ENCODE data around the gene DISP3. TPM values are rescaled to one million over a fixed set of nuclear protein-coding genes. Genes with fewer than 3 reads are reported as not detected.

The DISP3 gene
- total RNA-seq, 1 donor from 2014 or later, result 0.17 TPM

DNA sequence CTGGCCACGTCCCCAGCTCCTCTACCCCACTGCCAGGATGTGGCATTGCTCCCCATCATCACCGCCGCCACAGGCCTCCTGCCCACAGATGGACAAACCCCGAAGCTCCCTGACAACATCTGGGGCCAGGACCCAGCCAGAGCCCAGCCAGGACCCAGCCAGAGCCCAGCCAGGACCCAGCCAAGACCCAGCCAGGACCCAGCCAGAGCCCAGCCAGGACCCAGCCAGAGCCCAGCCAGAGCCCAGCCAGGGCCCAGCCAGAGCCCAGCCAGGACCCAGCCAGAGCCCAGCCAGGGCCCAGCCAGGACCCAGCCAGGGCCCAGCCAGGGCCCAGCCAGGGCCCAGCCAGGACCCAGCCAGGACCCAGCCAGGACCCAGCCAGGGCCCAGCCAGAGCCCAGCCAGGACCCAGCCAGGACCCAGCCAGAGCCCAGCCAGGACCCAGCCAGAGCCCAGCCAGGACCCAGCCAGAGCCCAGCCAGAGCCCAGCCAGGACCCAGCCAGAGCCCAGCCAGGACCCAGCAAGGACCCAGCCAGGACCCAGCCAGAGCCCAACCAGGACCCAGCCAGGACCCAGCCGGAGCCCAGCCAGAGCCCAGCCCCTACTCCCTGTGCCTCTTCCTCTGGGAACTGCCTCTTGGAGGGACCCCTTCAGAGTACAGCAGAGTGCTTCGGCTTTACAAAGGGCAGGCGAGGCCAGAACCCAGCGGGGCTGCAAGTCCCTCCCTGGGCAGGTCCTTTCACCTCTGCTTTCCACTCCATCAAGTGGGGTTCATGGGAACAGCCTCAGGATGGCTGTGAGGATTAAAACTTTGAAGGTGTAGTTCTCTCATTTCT lies 43.7 kb downstream of the DISP3 start:
- TF ChIP-seq, protein P1, sequence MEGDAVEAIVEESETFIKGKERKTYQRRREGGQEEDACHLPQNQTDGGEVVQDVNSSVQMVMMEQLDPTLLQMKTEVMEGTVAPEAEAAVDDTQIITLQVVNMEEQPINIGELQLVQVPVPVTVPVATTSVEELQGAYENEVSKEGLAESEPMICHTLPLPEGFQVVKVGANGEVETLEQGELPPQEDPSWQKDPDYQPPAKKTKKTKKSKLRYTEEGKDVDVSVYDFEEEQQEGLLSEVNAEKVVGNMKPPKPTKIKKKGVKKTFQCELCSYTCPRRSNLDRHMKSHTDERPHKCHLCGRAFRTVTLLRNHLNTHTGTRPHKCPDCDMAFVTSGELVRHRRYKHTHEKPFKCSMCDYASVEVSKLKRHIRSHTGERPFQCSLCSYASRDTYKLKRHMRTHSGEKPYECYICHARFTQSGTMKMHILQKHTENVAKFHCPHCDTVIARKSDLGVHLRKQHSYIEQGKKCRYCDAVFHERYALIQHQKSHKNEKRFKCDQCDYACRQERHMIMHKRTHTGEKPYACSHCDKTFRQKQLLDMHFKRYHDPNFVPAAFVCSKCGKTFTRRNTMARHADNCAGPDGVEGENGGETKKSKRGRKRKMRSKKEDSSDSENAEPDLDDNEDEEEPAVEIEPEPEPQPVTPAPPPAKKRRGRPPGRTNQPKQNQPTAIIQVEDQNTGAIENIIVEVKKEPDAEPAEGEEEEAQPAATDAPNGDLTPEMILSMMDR (IDR thresholded peaks at IDR 0.05; ENCODE audit: insufficient read depth, low read length, poor library complexity, severe bottlenecking), result no peak
- DNase-seq (ENCODE audit: low read depth), result no peak
- H3K4me3 ChIP-seq (ENCODE audit: low read depth, low read length), result no peak overlapping the region
- H3K36me3 ChIP-seq (ENCODE audit: control insufficient read depth, insufficient read depth, low read length), result no peaks in the 10 kb centered on the region
- no peaks in the 10 kb centered on the region for H3K27me3 ChIP-seq (ENCODE audit: control insufficient read depth, insufficient read depth, low read length)

GRCh38 chr1:11523261-11523660 lies 44.3 kb downstream of the DISP3 start:
- H3K36me3 ChIP-seq (ENCODE audit: control insufficient read depth, insufficient read depth, low read length), result no peaks in the 10 kb centered on the region
- TF ChIP-seq, protein P1 (IDR thresholded peaks at IDR 0.05; ENCODE audit: insufficient read depth, low read length, poor library complexity, severe bottlenecking), result no peak
- no peak overlapping the region for H3K4me3 ChIP-seq (ENCODE audit: low read depth, low read length)
- no peaks in the 10 kb centered on the region for H3K27me3 ChIP-seq (ENCODE audit: control insufficient read depth, insufficient read depth, low read length)
- DNase-seq (ENCODE audit: low read depth), result no peak

DNA sequence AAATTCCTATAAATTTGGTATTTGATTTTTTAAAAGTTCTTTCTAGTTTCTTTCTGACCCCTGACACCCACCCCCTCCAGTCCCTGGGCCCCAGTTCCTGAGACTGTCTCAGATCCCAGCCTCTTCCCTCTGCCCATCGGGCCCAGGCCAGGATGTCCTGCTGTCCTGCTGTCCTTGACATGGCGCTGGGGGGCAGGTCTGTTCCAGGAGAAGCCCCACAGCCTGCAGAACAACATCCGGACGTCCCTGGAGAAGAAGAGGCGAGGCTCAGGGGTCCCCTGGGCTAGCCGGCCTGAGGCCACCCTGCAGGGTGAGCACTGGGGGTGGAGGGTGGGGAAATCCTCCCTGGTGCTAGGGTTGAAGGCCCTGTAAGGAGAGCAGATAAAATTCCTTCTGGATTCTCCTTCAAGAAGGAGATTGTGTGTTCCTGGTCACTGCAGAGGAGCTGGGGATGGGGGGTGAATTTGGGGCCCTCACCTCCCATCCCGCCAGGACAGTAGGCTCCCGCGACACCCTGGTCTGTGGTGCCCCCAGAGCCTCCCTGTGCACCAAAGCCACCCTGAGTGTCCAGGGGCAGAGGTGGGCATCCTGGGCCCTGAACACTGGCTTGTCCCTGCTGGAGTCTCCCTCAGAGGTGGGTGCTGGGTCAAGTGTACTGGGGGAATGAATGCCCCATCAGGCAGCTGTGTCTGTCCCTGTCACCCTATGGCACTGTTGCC lies 45.0 kb downstream of the DISP3 start:
- TF ChIP-seq, protein P1 (IDR thresholded peaks at IDR 0.05; ENCODE audit: insufficient read depth, low read length, poor library complexity, severe bottlenecking), result no peak
- no peaks in the 10 kb centered on the region for H3K36me3 ChIP-seq (ENCODE audit: control insufficient read depth, insufficient read depth, low read length)
- H3K4me3 ChIP-seq (ENCODE audit: low read depth, low read length), result no peak overlapping the region
- no peaks in the 10 kb centered on the region for H3K27me3 ChIP-seq (ENCODE audit: control insufficient read depth, insufficient read depth, low read length)
- DNase-seq (ENCODE audit: low read depth), result no peak

DNA sequence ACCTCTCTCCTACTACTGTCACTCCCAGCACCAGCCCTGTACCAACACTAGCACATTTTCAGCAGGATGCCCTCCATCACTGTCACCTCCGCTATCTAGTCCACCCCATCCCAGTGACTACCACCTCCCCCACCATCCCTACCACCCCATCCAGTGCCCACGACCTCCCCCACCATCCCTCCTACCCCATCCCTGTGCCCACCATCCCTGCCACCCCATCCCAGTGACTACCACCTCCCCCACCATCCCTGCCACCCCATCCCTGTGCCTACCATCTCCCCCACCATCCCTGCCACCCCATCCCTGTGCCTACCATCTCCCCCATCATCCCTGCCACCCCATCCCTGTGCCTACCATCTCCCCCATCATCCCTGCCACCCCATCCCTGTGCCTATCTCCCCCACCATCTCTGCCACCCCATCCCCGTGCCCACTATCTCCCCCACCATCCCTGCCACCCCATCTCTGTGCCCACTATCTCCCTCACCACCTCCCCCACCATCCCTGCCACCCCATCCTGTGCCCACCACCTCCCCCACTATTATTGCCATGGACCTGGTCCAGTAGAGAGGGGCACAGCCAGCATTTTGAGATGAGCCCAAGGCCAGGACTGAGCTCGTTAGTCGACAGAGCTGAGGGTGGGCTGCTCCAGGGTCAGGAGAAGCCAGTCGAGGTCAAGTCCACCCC lies 45.7 kb downstream of the DISP3 start:
- TF ChIP-seq, protein P1 (IDR thresholded peaks at IDR 0.05; ENCODE audit: insufficient read depth, low read length, poor library complexity, severe bottlenecking), result no peak
- DNase-seq (ENCODE audit: low read depth), result no peak
- no peaks in the 10 kb centered on the region for H3K36me3 ChIP-seq (ENCODE audit: control insufficient read depth, insufficient read depth, low read length)
- no peaks in the 10 kb centered on the region for H3K27me3 ChIP-seq (ENCODE audit: control insufficient read depth, insufficient read depth, low read length)
- H3K4me3 ChIP-seq (ENCODE audit: low read depth, low read length), result no peak overlapping the region

- no peak overlapping the region for H3K4me3 ChIP-seq (ENCODE audit: low read depth, low read length)
- TF ChIP-seq, protein P1 (IDR thresholded peaks at IDR 0.05; ENCODE audit: insufficient read depth, low read length, poor library complexity, severe bottlenecking), result no peak
- no peaks in the 10 kb centered on the region for H3K27me3 ChIP-seq (ENCODE audit: control insufficient read depth, insufficient read depth, low read length)
- no peaks in the 10 kb centered on the region for H3K36me3 ChIP-seq (ENCODE audit: control insufficient read depth, insufficient read depth, low read length)
- DNase-seq (ENCODE audit: low read depth), result no peak
Observed at GRCh38 chr1:11525151-11525505, 46.2 kb downstream of the DISP3 start.

All from kidney epithelial cell (primary cell).